Measurements from ENCODE around the gene TFEB. TPM values are rescaled to one million over a fixed set of nuclear protein-coding genes. Genes with fewer than 3 reads are reported as not detected.

The TFEB gene
- total and polyA plus RNA-seq, 2 donors (not counting 3 experiments of a cell fraction or from before 2014, with no cell fraction given) = 4.9 to 6.6 TPM

DNA sequence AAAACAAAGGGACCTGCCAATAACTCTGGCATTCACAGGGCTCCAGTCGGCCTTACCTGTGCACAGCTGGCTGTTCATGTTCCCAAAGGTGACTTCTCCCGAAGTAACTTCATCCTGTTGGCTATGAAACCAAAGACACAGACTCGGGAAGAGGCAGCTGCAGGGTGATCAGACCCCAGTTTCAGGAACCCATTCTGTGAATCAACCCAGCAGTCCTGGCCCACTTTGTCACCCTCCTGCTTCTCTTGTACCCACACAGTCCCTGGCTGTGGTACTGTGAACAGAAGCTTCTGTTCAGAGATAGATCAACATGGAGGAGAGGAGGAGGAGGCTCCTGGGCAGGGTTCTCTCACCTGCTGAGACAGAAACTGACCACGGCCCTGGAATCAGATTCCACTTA lies 20.5 kb upstream of the TFEB start:
- intact Hi-C loops (cut with micrococcal nuclease) = no loop called here

More for the DNA sequence above, 20.5 kb upstream of the TFEB start:
- FAIRE-seq (no peak), DNase-seq (ENCODE audit: low read depth, low spot score) (no peak)
- peaks cover 3 to 7% of the 10 kb centered on the region in 2 experiments for H3K27me3 ChIP-seq (ENCODE audit: control insufficient read depth in 2 of 2, insufficient read depth in 2 of 2, low read length in 2 of 2)
- no peaks in the 10 kb centered on the region for H3K4me1 ChIP-seq (ENCODE audit: control insufficient read depth, extremely low read depth, insufficient read depth, low read length)
- no peak overlapping the region for H3K4me3 ChIP-seq (replicated peaks in 1 of 3; ENCODE audit: insufficient read depth in 1 of 3, low read depth in 1 of 3, low read length in 3 of 3)
- no peak overlapping the region for H3K27ac ChIP-seq (ENCODE audit: insufficient read depth, low read depth, low read length)
- H3K9me3 ChIP-seq (replicated peaks; ENCODE audit: control insufficient read depth, insufficient read depth, low read length) = no peaks in the 10 kb centered on the region
- no peak for TF ChIP-seq JUN (IDR thresholded peaks at IDR 0.05; ENCODE audit: borderline replicate concordance, insufficient read depth, insufficient read length, low read depth)
- no peak for TF ChIP-seq FOS (IDR thresholded peaks at IDR 0.05; ENCODE audit: borderline replicate concordance, insufficient read depth, low read length)
- TF ChIP-seq EZH2 (IDR thresholded peaks at IDR 0.05; ENCODE audit: borderline replicate concordance, low read depth, low read length, severe bottlenecking) = no peak
- TF ChIP-seq POLR2A (IDR thresholded peaks at IDR 0.05; ENCODE audit: low read depth, low read length) = no peak
- TF ChIP-seq GATA2 (IDR thresholded peaks at IDR 0.05; ENCODE audit: insufficient read depth, insufficient read length, low read depth, low read length) = no peak
- TF ChIP-seq MYC (IDR thresholded peaks at IDR 0.05; ENCODE audit: low read depth, low read length) = no peak
- TF ChIP-seq, protein P1, sequence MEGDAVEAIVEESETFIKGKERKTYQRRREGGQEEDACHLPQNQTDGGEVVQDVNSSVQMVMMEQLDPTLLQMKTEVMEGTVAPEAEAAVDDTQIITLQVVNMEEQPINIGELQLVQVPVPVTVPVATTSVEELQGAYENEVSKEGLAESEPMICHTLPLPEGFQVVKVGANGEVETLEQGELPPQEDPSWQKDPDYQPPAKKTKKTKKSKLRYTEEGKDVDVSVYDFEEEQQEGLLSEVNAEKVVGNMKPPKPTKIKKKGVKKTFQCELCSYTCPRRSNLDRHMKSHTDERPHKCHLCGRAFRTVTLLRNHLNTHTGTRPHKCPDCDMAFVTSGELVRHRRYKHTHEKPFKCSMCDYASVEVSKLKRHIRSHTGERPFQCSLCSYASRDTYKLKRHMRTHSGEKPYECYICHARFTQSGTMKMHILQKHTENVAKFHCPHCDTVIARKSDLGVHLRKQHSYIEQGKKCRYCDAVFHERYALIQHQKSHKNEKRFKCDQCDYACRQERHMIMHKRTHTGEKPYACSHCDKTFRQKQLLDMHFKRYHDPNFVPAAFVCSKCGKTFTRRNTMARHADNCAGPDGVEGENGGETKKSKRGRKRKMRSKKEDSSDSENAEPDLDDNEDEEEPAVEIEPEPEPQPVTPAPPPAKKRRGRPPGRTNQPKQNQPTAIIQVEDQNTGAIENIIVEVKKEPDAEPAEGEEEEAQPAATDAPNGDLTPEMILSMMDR (IDR thresholded peaks at IDR 0.05; ENCODE audit: extremely low read depth in 1 of 2, insufficient read depth in 1 of 2, low read depth in 1 of 2, low read length in 2 of 2) = no peak
- TF ChIP-seq POLR2AphosphoS5 (IDR thresholded peaks at IDR 0.05; ENCODE audit: insufficient read depth, low read depth, low read length) = no peak
- TF ChIP-seq, protein P2, sequence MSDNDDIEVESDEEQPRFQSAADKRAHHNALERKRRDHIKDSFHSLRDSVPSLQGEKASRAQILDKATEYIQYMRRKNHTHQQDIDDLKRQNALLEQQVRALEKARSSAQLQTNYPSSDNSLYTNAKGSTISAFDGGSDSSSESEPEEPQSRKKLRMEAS (IDR thresholded peaks at IDR 0.05; ENCODE audit: insufficient read depth, insufficient read length) = no peak
- H3K79me2 ChIP-seq (ENCODE audit: control insufficient read depth, insufficient read depth, low read length) = no peaks in the 10 kb centered on the region
- no peak overlapping the region for H2AFZ ChIP-seq (ENCODE audit: low read depth, low read length)
- H3K4me2 ChIP-seq (ENCODE audit: insufficient read depth, low read length) = no peak overlapping the region
- no TSS peak for BruUV-seq (replicated peaks)
- no peaks in the 10 kb centered on the region for H4K20me1 ChIP-seq (replicated peaks; ENCODE audit: control insufficient read depth, extremely low read depth, insufficient read depth, low read length)
- no peak overlapping the region for H3K9ac ChIP-seq (replicated peaks; ENCODE audit: extremely low read depth, insufficient read depth, low read length)
- POLR2A ChIA-PET = no interaction called here
- no peaks in the 10 kb centered on the region for H3K9me1 ChIP-seq (replicated peaks; ENCODE audit: control insufficient read depth, extremely low read depth, insufficient read depth, low read length)
- dilution Hi-C loops (cut with MboI; ENCODE audit: extremely low pct_ligation_motif_present, low sequenced_read_pairs) = no loop called here
- CTCF ChIA-PET = no interaction called here
- H3K36me3 ChIP-seq (ENCODE audit: control insufficient read depth in 2 of 2, extremely low read depth in 1 of 2, insufficient read depth in 2 of 2, low read length in 2 of 2) = no peaks in the 10 kb centered on the region

Measured in endothelial cell of umbilical vein (primary cell).